ENCODE measurements around the gene LHX4.

The LHX4 gene

GRCh38 chr1:180277476-180278193 lies 47.6 kb downstream of the LHX4 start:
- no peak overlapping the region for H2BK5ac ChIP-seq (ENCODE audit: low read depth, low read length, poor library complexity)
- H3K9me3 ChIP-seq (ENCODE audit: insufficient read depth, low read depth, low read length): no peaks in the 10 kb centered on the region
- no peak overlapping the region for H2AK5ac ChIP-seq (ENCODE audit: low read length)
- H2BK120ac ChIP-seq (ENCODE audit: insufficient read depth, low read length, poor library complexity): no peak overlapping the region
- no CpG with 5 or more reads among the region's 5 CpGs for WGBS (ENCODE audit: extremely low coverage, insufficient coverage, insufficient read length)
- H3K4ac ChIP-seq (ENCODE audit: low read depth, low read length): no peak overlapping the region
- H4K91ac ChIP-seq (ENCODE audit: low read depth, low read length): no peak overlapping the region
- no peak overlapping the region for H4K12ac ChIP-seq (ENCODE audit: low read depth, low read length)
- H3K4me2 ChIP-seq (ENCODE audit: low read length): no peak overlapping the region
- H2AFZ ChIP-seq (ENCODE audit: insufficient read depth, low read length, poor library complexity): no peak overlapping the region
- no peaks in the 10 kb centered on the region for H3K27me3 ChIP-seq (ENCODE audit: insufficient read depth, low read length)
- no peaks in the 10 kb centered on the region for H3K79me1 ChIP-seq (ENCODE audit: low read length)
- no peak overlapping the region for H3K4me3 ChIP-seq (ENCODE audit: low read depth, low read length)
- H3K79me2 ChIP-seq (ENCODE audit: control insufficient read depth, insufficient read depth, low read length, poor library complexity): no peaks in the 10 kb centered on the region
- H3K9ac ChIP-seq (ENCODE audit: low read length): no peak overlapping the region
- no peak overlapping the region for H3K18ac ChIP-seq (ENCODE audit: low read length)
- H3K27ac ChIP-seq (ENCODE audit: low read depth, low read length): no peak overlapping the region
- no peak overlapping the region for H3K23ac ChIP-seq (ENCODE audit: low read length)
- no peaks in the 10 kb centered on the region for H3K4me1 ChIP-seq (ENCODE audit: control insufficient read depth in 1 of 2, insufficient read depth in 2 of 2, low read length in 2 of 2)
- peaks cover 2 to 8% of the 10 kb centered on the region in 2 experiments for H3K36me3 ChIP-seq (ENCODE audit: control insufficient read depth in 1 of 2, insufficient read depth in 2 of 2, low read length in 2 of 2)
- no peak overlapping the region for H2BK12ac ChIP-seq (ENCODE audit: low read length)
- H4K8ac ChIP-seq (ENCODE audit: low read depth, low read length): no peak overlapping the region
- peak; percentile 52 to 83 for DNase-seq
- H3K14ac ChIP-seq (ENCODE audit: low read length): no peak overlapping the region

GRCh38 chr1:180278194-180278515 lies 48.1 kb downstream of the LHX4 start:
- WGBS (ENCODE audit: extremely low coverage, insufficient coverage, insufficient read length): no CpG with 5 or more reads among the region's 2 CpGs
- DNase-seq: no peak

GRCh38 chr1:180278596-180279395 lies 48.7 kb downstream of the LHX4 start:
- Histone ChIP-seq H3K23ac (ENCODE audit: low read length) (no peak overlapping the region), H3K79me1 (ENCODE audit: low read length) (no peaks in the 10 kb centered on the region), H3K18ac (ENCODE audit: low read length) (no peak overlapping the region), H2BK12ac (ENCODE audit: low read length) (no peak overlapping the region), H4K12ac (ENCODE audit: low read depth, low read length) (no peak overlapping the region), H3K4ac (ENCODE audit: low read depth, low read length) (no peak overlapping the region), H3K27ac (ENCODE audit: low read depth, low read length) (no peak overlapping the region), H3K36me3 (ENCODE audit: control insufficient read depth in 1 of 2, insufficient read depth in 2 of 2, low read length in 2 of 2) (peaks cover 2 to 5% of the 10 kb centered on the region in 2 experiments), H4K8ac (ENCODE audit: low read depth, low read length) (no peak overlapping the region), H3K14ac (ENCODE audit: low read length) (no peak overlapping the region), H2AK5ac (ENCODE audit: low read length) (no peak overlapping the region), H3K79me2 (ENCODE audit: control insufficient read depth, insufficient read depth, low read length, poor library complexity) (no peaks in the 10 kb centered on the region), H4K91ac (ENCODE audit: low read depth, low read length) (no peak overlapping the region), H3K9ac (ENCODE audit: low read length) (no peak overlapping the region), H3K9me3 (ENCODE audit: insufficient read depth, low read depth, low read length) (no peaks in the 10 kb centered on the region), H3K4me3 (ENCODE audit: low read depth, low read length) (no peak overlapping the region), H3K4me1 (ENCODE audit: control insufficient read depth in 1 of 2, insufficient read depth in 2 of 2, low read length in 2 of 2) (no peaks in the 10 kb centered on the region), H2AFZ (ENCODE audit: insufficient read depth, low read length, poor library complexity) (no peak overlapping the region), H3K27me3 (ENCODE audit: insufficient read depth, low read length) (no peaks in the 10 kb centered on the region), H2BK5ac (ENCODE audit: low read depth, low read length, poor library complexity) (no peak overlapping the region), H2BK120ac (ENCODE audit: insufficient read depth, low read length, poor library complexity) (no peak overlapping the region), H3K4me2 (ENCODE audit: low read length) (no peak overlapping the region)
- no CpG with 5 or more reads among the region's 9 CpGs for WGBS (ENCODE audit: extremely low coverage, insufficient coverage, insufficient read length)
- peak; percentile 3 to 58 for DNase-seq

More at GRCh38 chr1:180278194-180278515, 48.1 kb downstream of the LHX4 start:
- Histone ChIP-seq H3K23ac (ENCODE audit: low read length) (no peak overlapping the region), H3K18ac (ENCODE audit: low read length) (no peak overlapping the region), H2BK12ac (ENCODE audit: low read length) (no peak overlapping the region), H4K91ac (ENCODE audit: low read depth, low read length) (no peak overlapping the region), H2AK5ac (ENCODE audit: low read length) (no peak overlapping the region), H3K14ac (ENCODE audit: low read length) (no peak overlapping the region), H3K79me1 (ENCODE audit: low read length) (no peaks in the 10 kb centered on the region), H3K4me1 (ENCODE audit: control insufficient read depth in 1 of 2, insufficient read depth in 2 of 2, low read length in 2 of 2) (no peaks in the 10 kb centered on the region), H3K9me3 (ENCODE audit: insufficient read depth, low read depth, low read length) (no peaks in the 10 kb centered on the region), H4K8ac (ENCODE audit: low read depth, low read length) (no peak overlapping the region), H3K4me2 (ENCODE audit: low read length) (no peak overlapping the region), H2BK120ac (ENCODE audit: insufficient read depth, low read length, poor library complexity) (no peak overlapping the region), H3K27me3 (ENCODE audit: insufficient read depth, low read length) (no peaks in the 10 kb centered on the region), H3K36me3 (ENCODE audit: control insufficient read depth in 1 of 2, insufficient read depth in 2 of 2, low read length in 2 of 2) (peaks cover 2 to 8% of the 10 kb centered on the region in 2 experiments), H3K79me2 (ENCODE audit: control insufficient read depth, insufficient read depth, low read length, poor library complexity) (no peaks in the 10 kb centered on the region), H4K12ac (ENCODE audit: low read depth, low read length) (no peak overlapping the region), H3K9ac (ENCODE audit: low read length) (no peak overlapping the region), H2BK5ac (ENCODE audit: low read depth, low read length, poor library complexity) (no peak overlapping the region), H3K27ac (ENCODE audit: low read depth, low read length) (no peak overlapping the region), H2AFZ (ENCODE audit: insufficient read depth, low read length, poor library complexity) (no peak overlapping the region), H3K4ac (ENCODE audit: low read depth, low read length) (no peak overlapping the region), H3K4me3 (ENCODE audit: low read depth, low read length) (no peak overlapping the region)

- no peak overlapping the region for H3K23ac ChIP-seq (ENCODE audit: low read length)
- H3K9ac ChIP-seq (ENCODE audit: low read length): no peak overlapping the region
- DNase-seq: no peak
Measured at GRCh38 chr1:180279651-180280050, 49.6 kb downstream of the LHX4 start.

More at GRCh38 chr1:180279651-180280050, 49.6 kb downstream of the LHX4 start:
- H4K8ac ChIP-seq (ENCODE audit: low read depth, low read length): no peak overlapping the region
- H3K14ac ChIP-seq (ENCODE audit: low read length): no peak overlapping the region
- H3K18ac ChIP-seq (ENCODE audit: low read length): no peak overlapping the region
- no peaks in the 10 kb centered on the region for H3K27me3 ChIP-seq (ENCODE audit: insufficient read depth, low read length)
- H3K4me3 ChIP-seq (ENCODE audit: low read depth, low read length): no peak overlapping the region
- H3K9me3 ChIP-seq (ENCODE audit: insufficient read depth, low read depth, low read length): no peaks in the 10 kb centered on the region
- no peak overlapping the region for H2AK5ac ChIP-seq (ENCODE audit: low read length)
- no peak overlapping the region for H2BK5ac ChIP-seq (ENCODE audit: low read depth, low read length, poor library complexity)
- H4K12ac ChIP-seq (ENCODE audit: low read depth, low read length): no peak overlapping the region
- no CpG with 5 or more reads among the region's 1 CpG for WGBS (ENCODE audit: extremely low coverage, insufficient coverage, insufficient read length)
- H3K4me1 ChIP-seq (ENCODE audit: control insufficient read depth in 1 of 2, insufficient read depth in 2 of 2, low read length in 2 of 2): no peaks in the 10 kb centered on the region
- no peak overlapping the region for H3K4me2 ChIP-seq (ENCODE audit: low read length)
- H3K79me1 ChIP-seq (ENCODE audit: low read length): no peaks in the 10 kb centered on the region
- no peak overlapping the region for H2BK120ac ChIP-seq (ENCODE audit: insufficient read depth, low read length, poor library complexity)
- no peak overlapping the region for H3K4ac ChIP-seq (ENCODE audit: low read depth, low read length)
- H4K91ac ChIP-seq (ENCODE audit: low read depth, low read length): no peak overlapping the region
- no peak overlapping the region for H2BK12ac ChIP-seq (ENCODE audit: low read length)
- no peaks in the 10 kb centered on the region for H3K79me2 ChIP-seq (ENCODE audit: control insufficient read depth, insufficient read depth, low read length, poor library complexity)
- peaks cover 0 to 1% of the 10 kb centered on the region in 2 experiments for H3K36me3 ChIP-seq (ENCODE audit: control insufficient read depth in 1 of 2, insufficient read depth in 2 of 2, low read length in 2 of 2)
- no peak overlapping the region for H3K27ac ChIP-seq (ENCODE audit: low read depth, low read length)
- no peak overlapping the region for H2AFZ ChIP-seq (ENCODE audit: insufficient read depth, low read length, poor library complexity)
